Neural progenitor cell (in vitro differentiated cells): ENCODE measurements around the gene PTPRH. TPM values are rescaled to one million over a fixed set of nuclear protein-coding genes. Genes with fewer than 3 reads are reported as not detected.

ENCODE experiments used
- DNase-seq: peaks from one replicate; pipeline ENCODE4 v3.0.0-alpha.2; 2016; ENCODE audit warnings: low spot score
- H2AFZ ChIP-seq: fragments of 200-600 bp; sonication (generic); replicated peaks from 2 replicates; pipeline ENCODE4 v1.6.1; 2016; ENCODE audit warnings: antibody characterized with exemption
- H3F3A ChIP-seq: fragments of 200-600 bp; sonication (generic); 2 replicates; pipeline ENCODE4 v1.6.1; 2016; ENCODE audit warnings: antibody characterized with exemption, low read depth
- H3K27ac ChIP-seq: fragments of 200-600 bp; sonication (generic); 2 replicates; pipeline ENCODE4 v1.5.1; 2016; ENCODE audit warnings: mild to moderate bottlenecking
- H3K27me3 ChIP-seq: fragments of 200-600 bp; sonication (generic); 2 replicates; pipeline ENCODE4 v1.6.1; 2016; ENCODE audit warnings: mild to moderate bottlenecking, moderate library complexity
- H3K36me3 ChIP-seq: fragments of 200-600 bp; sonication (generic); 2 replicates; pipeline ENCODE4 v1.5.1; 2016
- H3K4me1 ChIP-seq: fragments of 200-600 bp; sonication (generic); 2 replicates; pipeline ENCODE4 v1.6.1; 2016; ENCODE audit warnings: mixed run types
- H3K4me2 ChIP-seq: fragments of 200-600 bp; sonication (generic); 2 replicates; pipeline ENCODE4 v1.6.1; 2016
- H3K4me3 ChIP-seq: fragments of 200-600 bp; sonication (generic); 2 replicates; pipeline ENCODE4 v1.5.1; 2016
- H3K79me2 ChIP-seq: fragments of 200-600 bp; sonication (generic); 2 replicates; pipeline ENCODE4 v1.6.1; 2016; ENCODE audit warnings: low read depth
- H3K9ac ChIP-seq: fragments of 200-600 bp; sonication (generic); 2 replicates; pipeline ENCODE4 v1.6.1; 2016
- H3K9me3 ChIP-seq: fragments of 200-600 bp; sonication (generic); 2 replicates; pipeline ENCODE4 v1.5.1; 2016; ENCODE audit warnings: low read depth
- H4K20me1 ChIP-seq: fragments of 200-600 bp; sonication (generic); 2 replicates; pipeline ENCODE4 v1.6.1; 2016; ENCODE audit warnings: low read depth
- H3K27ac Mint-ChIP-seq: 3 replicates; pipeline ENCODE4 v1.8.0; 2021; ENCODE audit warnings: mixed read lengths
- H3K27me3 Mint-ChIP-seq: 2 replicates; pipeline ENCODE4 v1.8.0; 2022; ENCODE audit warnings: low read depth, mild to moderate bottlenecking, inconsistent platforms, moderate library complexity, mixed read lengths; ENCODE audit not compliant: insufficient read depth
- H3K36me3 Mint-ChIP-seq: 3 replicates; pipeline ENCODE4 v1.8.0; 2021; ENCODE audit warnings: mixed read lengths
- H3K4me1 Mint-ChIP-seq: 3 replicates; pipeline ENCODE4 v1.8.0; 2021; ENCODE audit warnings: mixed read lengths
- H3K4me3 Mint-ChIP-seq: 3 replicates; pipeline ENCODE4 v1.8.0; 2021; ENCODE audit warnings: mild to moderate bottlenecking, moderate library complexity, mixed read lengths
- H3K9me3 Mint-ChIP-seq: 3 replicates; pipeline ENCODE4 v1.8.0; 2020; ENCODE audit warnings: mixed read lengths
- EZH2 ChIP-seq: fragments of 200-600 bp; sonication (generic); IDR thresholded peaks from 2 replicates; pipeline ENCODE4 v1.6.1; 2017; ENCODE audit warnings: antibody characterized with exemption, mild to moderate bottlenecking, moderate library complexity
- EZH2phosphoT487 ChIP-seq: fragments of 200-600 bp; sonication (generic); IDR thresholded peaks from 2 replicates; pipeline ENCODE4 v1.6.1; 2017; ENCODE audit warnings: antibody characterized with exemption
- total RNA-seq: library from RNA; depleted of rRNA; stranded (reverse); fragments of >200 nt; gene quantifications from 2 replicates; pipeline ENCODE4 v1.2.3, GENCODE V29; 2015; ENCODE audit warnings: low replicate concordance
- TF ChIP-seq, protein P1 (sequence below): fragments of 200-600 bp; sonication (generic); IDR thresholded peaks from 2 replicates; pipeline ENCODE4 v1.5.1; 2017; ENCODE audit warnings: antibody characterized with exemption, mild to moderate bottlenecking

The PTPRH gene
- total RNA-seq, 1 donor from 2014 or later, result not detected

DNA sequence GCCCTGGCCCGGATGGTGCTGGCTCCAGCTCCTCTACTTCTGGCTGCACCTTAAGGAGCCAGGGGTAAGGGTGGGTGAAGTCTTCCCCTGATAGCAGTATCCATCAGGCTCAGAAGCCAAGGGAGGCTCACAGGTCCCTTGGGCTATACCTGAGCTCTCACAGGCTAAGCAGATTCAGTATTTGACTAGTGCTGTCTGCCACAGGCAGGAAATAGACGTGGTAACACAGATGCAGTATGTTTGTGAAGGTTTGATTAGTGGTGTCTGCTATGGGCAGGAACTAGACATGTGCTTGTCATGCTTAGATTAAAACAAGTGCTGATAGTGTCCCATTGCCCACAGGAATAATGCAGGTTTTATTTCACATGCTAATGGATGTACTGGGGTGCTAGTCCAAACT, 33.2 kb downstream of the PTPRH start:
- Mint-ChIP-seq H3K27me3 (peaks cover 49% of the 10 kb centered on the region), H3K9me3 (peaks cover 14% of the 10 kb centered on the region)
- H3K27me3 ChIP-seq, result peaks cover 84% of the 10 kb centered on the region

DNA sequence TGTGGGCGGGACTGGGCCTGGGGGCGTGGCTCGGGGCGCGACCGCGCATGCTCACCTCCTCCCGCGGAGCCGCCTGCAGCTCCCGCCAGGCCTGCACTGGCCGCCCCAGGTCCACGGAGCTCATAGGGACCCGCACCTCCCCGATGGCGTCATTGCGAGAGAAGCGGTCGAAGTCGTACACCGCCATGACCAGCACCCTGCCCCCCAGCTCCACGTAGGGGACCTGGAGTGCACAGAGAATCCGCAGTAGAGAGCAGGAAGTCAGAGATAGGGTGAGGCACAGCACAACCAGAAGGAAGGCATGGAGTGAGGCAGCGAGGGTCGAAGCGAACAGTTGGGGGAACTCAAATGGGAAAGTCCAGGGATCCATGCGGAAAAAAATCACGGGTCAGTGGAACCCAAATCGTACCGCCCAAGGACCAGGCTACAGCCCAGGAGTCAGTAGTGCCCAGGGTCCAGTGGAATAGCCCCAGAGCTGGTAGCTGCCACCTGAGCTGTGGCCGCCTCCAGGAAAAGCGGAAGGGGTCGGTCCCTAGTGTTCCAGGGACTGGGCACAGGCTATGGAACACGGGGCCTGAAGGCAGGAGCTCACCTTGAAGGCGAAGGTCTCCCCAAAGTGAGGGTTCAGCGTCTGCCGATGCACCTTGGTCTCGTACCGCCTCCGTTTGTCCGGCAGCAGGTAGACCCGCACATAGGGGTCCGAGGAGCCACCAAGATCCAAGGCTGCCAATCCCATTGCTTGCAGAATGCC, 34.0 kb downstream of the PTPRH start:
- H3K27ac Mint-ChIP-seq, result no peak overlapping the region
- Histone ChIP-seq H3K4me3 (no peak overlapping the region), H3F3A (peaks cover 28% of the 10 kb centered on the region), H3K36me3 (no peaks in the 10 kb centered on the region), H2AFZ (no peak overlapping the region), H3K79me2 (no peaks in the 10 kb centered on the region), H3K27ac (no peak overlapping the region), H4K20me1 (peaks cover 8% of the 10 kb centered on the region), H3K9ac (no peak overlapping the region), H3K9me3 (no peaks in the 10 kb centered on the region), H3K27me3 (peaks cover 84% of the 10 kb centered on the region), H3K4me1 (peaks cover 6% of the 10 kb centered on the region), H3K4me2 (no peak overlapping the region)
- H3K9me3 Mint-ChIP-seq, result peaks cover 11% of the 10 kb centered on the region
- H3K36me3 Mint-ChIP-seq, result peaks cover 2% of the 10 kb centered on the region
- peak overlapping the region; percentile 58 for H3K4me3 Mint-ChIP-seq
- TF ChIP-seq, protein P1, sequence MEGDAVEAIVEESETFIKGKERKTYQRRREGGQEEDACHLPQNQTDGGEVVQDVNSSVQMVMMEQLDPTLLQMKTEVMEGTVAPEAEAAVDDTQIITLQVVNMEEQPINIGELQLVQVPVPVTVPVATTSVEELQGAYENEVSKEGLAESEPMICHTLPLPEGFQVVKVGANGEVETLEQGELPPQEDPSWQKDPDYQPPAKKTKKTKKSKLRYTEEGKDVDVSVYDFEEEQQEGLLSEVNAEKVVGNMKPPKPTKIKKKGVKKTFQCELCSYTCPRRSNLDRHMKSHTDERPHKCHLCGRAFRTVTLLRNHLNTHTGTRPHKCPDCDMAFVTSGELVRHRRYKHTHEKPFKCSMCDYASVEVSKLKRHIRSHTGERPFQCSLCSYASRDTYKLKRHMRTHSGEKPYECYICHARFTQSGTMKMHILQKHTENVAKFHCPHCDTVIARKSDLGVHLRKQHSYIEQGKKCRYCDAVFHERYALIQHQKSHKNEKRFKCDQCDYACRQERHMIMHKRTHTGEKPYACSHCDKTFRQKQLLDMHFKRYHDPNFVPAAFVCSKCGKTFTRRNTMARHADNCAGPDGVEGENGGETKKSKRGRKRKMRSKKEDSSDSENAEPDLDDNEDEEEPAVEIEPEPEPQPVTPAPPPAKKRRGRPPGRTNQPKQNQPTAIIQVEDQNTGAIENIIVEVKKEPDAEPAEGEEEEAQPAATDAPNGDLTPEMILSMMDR, result no peak
- TF ChIP-seq EZH2, result no peak
- no peak for TF ChIP-seq EZH2phosphoT487
- no peak for DNase-seq
- peaks cover 36% of the 10 kb centered on the region for H3K4me1 Mint-ChIP-seq
- peaks cover 45% of the 10 kb centered on the region for H3K27me3 Mint-ChIP-seq

More for the DNA sequence above, 33.2 kb downstream of the PTPRH start:
- no peak for DNase-seq
- no peak overlapping the region for H3K4me3 ChIP-seq
- H3K4me1 ChIP-seq, result peaks cover 6% of the 10 kb centered on the region
- H3K79me2 ChIP-seq, result no peaks in the 10 kb centered on the region
- no peak overlapping the region for H3K4me2 ChIP-seq
- Mint-ChIP-seq H3K36me3 (peaks cover 2% of the 10 kb centered on the region), H3K4me1 (peaks cover 41% of the 10 kb centered on the region), H3K27ac (no peak overlapping the region), H3K4me3 (no peak overlapping the region)
- no peak overlapping the region for H3K27ac ChIP-seq
- H3F3A ChIP-seq, result peaks cover 28% of the 10 kb centered on the region
- H3K9ac ChIP-seq, result no peak overlapping the region
- H3K9me3 ChIP-seq, result no peaks in the 10 kb centered on the region
- peaks cover 16% of the 10 kb centered on the region for H4K20me1 ChIP-seq
- H3K36me3 ChIP-seq, result no peaks in the 10 kb centered on the region
- no peak overlapping the region for H2AFZ ChIP-seq
- no peak for TF ChIP-seq EZH2phosphoT487
- TF ChIP-seq, protein P1, result no peak
- no peak for TF ChIP-seq EZH2

DNA sequence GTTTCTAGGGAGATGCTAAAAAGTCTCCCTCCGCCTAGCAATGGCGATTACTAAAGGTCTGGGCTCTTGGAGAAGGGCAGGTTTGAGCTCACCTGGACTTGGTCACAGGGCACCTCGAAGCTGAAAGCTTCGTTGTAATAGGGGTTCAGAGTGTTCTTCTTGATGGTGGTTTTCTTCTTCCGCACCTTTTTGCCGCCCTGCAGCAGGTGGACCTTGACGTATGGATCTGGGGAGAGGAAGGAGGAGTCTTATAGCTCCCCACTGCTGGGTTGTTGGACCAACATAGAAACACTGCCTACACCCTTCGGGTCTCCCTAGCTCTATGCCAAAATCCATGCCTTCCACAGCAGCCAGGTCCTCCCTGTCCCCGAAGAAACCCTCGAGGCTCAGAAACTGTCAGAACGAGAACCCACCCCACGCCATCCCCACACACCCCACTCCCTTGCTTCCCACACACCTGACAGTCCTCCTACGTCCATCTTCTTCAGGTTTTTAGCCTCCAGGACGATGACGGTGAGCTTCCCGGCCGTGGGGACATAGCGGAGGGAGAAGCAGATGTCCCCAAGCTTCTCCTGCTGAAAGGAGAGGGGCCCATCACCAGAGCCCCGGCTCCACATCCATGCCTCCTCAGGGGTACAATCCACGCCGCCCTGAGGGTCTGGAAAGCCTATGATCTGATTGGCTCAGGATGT, 34.7 kb downstream of the PTPRH start:
- Histone ChIP-seq H3K4me2 (peak overlapping the region; percentile 92), H3F3A (peaks cover 25% of the 10 kb centered on the region), H2AFZ (no peak overlapping the region), H3K4me3 (peak overlapping the region; percentile 64), H4K20me1 (peaks cover 2% of the 10 kb centered on the region), H3K9me3 (no peaks in the 10 kb centered on the region), H3K36me3 (no peaks in the 10 kb centered on the region), H3K4me1 (peaks cover 2% of the 10 kb centered on the region), H3K27me3 (peaks cover 84% of the 10 kb centered on the region), H3K9ac (no peak overlapping the region), H3K27ac (no peak overlapping the region), H3K79me2 (no peaks in the 10 kb centered on the region)
- H3K9me3 Mint-ChIP-seq, result peaks cover 11% of the 10 kb centered on the region
- peaks cover 48% of the 10 kb centered on the region for H3K27me3 Mint-ChIP-seq
- no peak overlapping the region for H3K27ac Mint-ChIP-seq
- peaks cover 2% of the 10 kb centered on the region for H3K36me3 Mint-ChIP-seq
- peaks cover 32% of the 10 kb centered on the region for H3K4me1 Mint-ChIP-seq
- TF ChIP-seq EZH2 (no peak), EZH2phosphoT487 (no peak)
- TF ChIP-seq, protein P1, result no peak
- H3K4me3 Mint-ChIP-seq, result peak overlapping the region; percentile 84
- no peak for DNase-seq
